ENCODE results near the gene GLRX3.
"Not testable (repeated sequence)": the region's sequence is repeated elsewhere in the genome, so short reads cannot be mapped to it uniquely, and the experiment has no call there.

GLRX3 gene

GRCh38 chr10:130189608-130190054, 53.4 kb downstream of the GLRX3 start:
- no peak for DNase-seq (ENCODE audit: low read depth in 2 of 2)

- peak; percentile 77 for DNase-seq (ENCODE audit: low read depth in 2 of 2)
Measured at GRCh38 chr10:130190055-130190736, 54.0 kb downstream of the GLRX3 start.

- DNase-seq (ENCODE audit: low read depth in 2 of 2) = no peak
Measured at GRCh38 chr10:130190737-130191115, 54.5 kb downstream of the GLRX3 start.

GRCh38 chr10:130191380-130191779, 55.2 kb downstream of the GLRX3 start:
- no peak for DNase-seq (ENCODE audit: low read depth in 2 of 2)

- no peak for DNase-seq (ENCODE audit: low read depth in 2 of 2)
Measured at GRCh38 chr10:130192276-130192848, 56.2 kb downstream of the GLRX3 start.

GRCh38 chr10:130193033-130193432, 56.8 kb downstream of the GLRX3 start:
- no peak for DNase-seq (ENCODE audit: low read depth in 2 of 2)

- DNase-seq (ENCODE audit: low read depth in 2 of 2) = no peak
Measured at GRCh38 chr10:130193493-130194193, 57.5 kb downstream of the GLRX3 start.

GRCh38 chr10:130194194-130194990, 58.2 kb downstream of the GLRX3 start:
- DNase-seq (ENCODE audit: low read depth in 2 of 2) = no peak

- no peak for DNase-seq (ENCODE audit: low read depth in 2 of 2)
Measured at GRCh38 chr10:130194991-130195645, 58.9 kb downstream of the GLRX3 start.

GRCh38 chr10:130195746-130196294, 59.6 kb downstream of the GLRX3 start:
- no peak for DNase-seq (ENCODE audit: low read depth in 2 of 2)

- no peak for DNase-seq (ENCODE audit: low read depth in 2 of 2)
Measured at GRCh38 chr10:130196511-130197487, 60.6 kb downstream of the GLRX3 start.

GRCh38 chr10:130198651-130199050, 62.5 kb downstream of the GLRX3 start:
- no peak for DNase-seq (ENCODE audit: low read depth in 2 of 2)

GRCh38 chr10:130200179-130201042, 64.2 kb downstream of the GLRX3 start:
- no peak for DNase-seq (ENCODE audit: low read depth in 2 of 2)

- no peak for DNase-seq (ENCODE audit: low read depth in 2 of 2)
Measured at GRCh38 chr10:130201043-130201380, 64.8 kb downstream of the GLRX3 start.

- not testable (repeated sequence) for DNase-seq (ENCODE audit: low read depth in 2 of 2)
Measured at GRCh38 chr10:130202150-130202549, 66.0 kb downstream of the GLRX3 start.

- no peak for DNase-seq (ENCODE audit: low read depth in 2 of 2)
Measured at GRCh38 chr10:130202984-130203621, 66.9 kb downstream of the GLRX3 start.

GRCh38 chr10:130203626-130204025, 67.4 kb downstream of the GLRX3 start:
- no peak for DNase-seq (ENCODE audit: low read depth in 2 of 2)

GRCh38 chr10:130206216-130206737, 70.1 kb downstream of the GLRX3 start:
- DNase-seq (ENCODE audit: low read depth in 2 of 2) = no peak

- DNase-seq (ENCODE audit: low read depth in 2 of 2) = no peak
Measured at GRCh38 chr10:130207205-130207604, 71.0 kb downstream of the GLRX3 start.

Measured in activated CD4-positive, alpha-beta T cell treated with anti-CD3 and anti-CD28 coated beads for 24 hours (primary cell).